Mesenchymal stem cell (in vitro differentiated cells and primary cell): ENCODE measurements around the gene PRPS2.
A peak's percentile ranks its signal among the peaks of the same experiment; 100 is the strongest.

ENCODE experiments used
- DNase-seq: peaks from one replicate; pipeline ENCODE4 v3.0.0-alpha.2; 2013
- H2AFZ ChIP-seq: one replicate; pipeline ENCODE4 v1.6.1; 2013; ENCODE audit warnings: low read depth, mild to moderate bottlenecking, control low read depth, inconsistent platforms, low read length, moderate library complexity
- H2AK5ac ChIP-seq: 2 replicates; pipeline ENCODE4 v1.6.1; 2013; ENCODE audit warnings: low read length, moderate library complexity, mild to moderate bottlenecking, inconsistent platforms; ENCODE audit not compliant: severe bottlenecking
- H2BK120ac ChIP-seq: one replicate; pipeline ENCODE4 v1.6.1; 2013; ENCODE audit warnings: low read depth, mild to moderate bottlenecking, inconsistent platforms, low read length, moderate library complexity
- H2BK12ac ChIP-seq, 2 experiments: one replicate each; pipeline ENCODE4 v1.6.1; 2013; ENCODE audit warnings: inconsistent platforms in 2 of 2, low read length in 2 of 2, mild to moderate bottlenecking in 2 of 2, moderate library complexity in 2 of 2, control low read depth in 1 of 2
- H2BK15ac ChIP-seq: one replicate; pipeline ENCODE4 v1.6.1; 2013; ENCODE audit warnings: mild to moderate bottlenecking, low read depth, inconsistent platforms; ENCODE audit not compliant: poor library complexity, severe bottlenecking
- H2BK5ac ChIP-seq: 2 replicates; pipeline ENCODE4 v1.6.1; 2013; ENCODE audit warnings: low read depth, mild to moderate bottlenecking, low read length, control low read depth, inconsistent platforms; ENCODE audit not compliant: poor library complexity, severe bottlenecking
- H3K14ac ChIP-seq, 2 experiments: one replicate each; pipeline ENCODE4 v1.6.1; 2013; ENCODE audit warnings: inconsistent platforms in 2 of 2, low read length in 2 of 2, control low read depth in 1 of 2, mild to moderate bottlenecking in 1 of 2, moderate library complexity in 1 of 2
- H3K18ac ChIP-seq, 2 experiments: one replicate each; pipeline ENCODE4 v1.6.1; 2013; ENCODE audit warnings: inconsistent platforms in 2 of 2, low read length in 2 of 2, control low read depth in 1 of 2, low read depth in 1 of 2, mild to moderate bottlenecking in 1 of 2
- H3K23ac ChIP-seq, 2 experiments: one replicate each; pipeline ENCODE4 v1.6.1; 2013; ENCODE audit warnings: inconsistent platforms in 2 of 2, low read length in 2 of 2, mild to moderate bottlenecking in 2 of 2, moderate library complexity in 2 of 2, control low read depth in 1 of 2
- H3K27ac ChIP-seq: 2 replicates; pipeline ENCODE4 v1.5.1; 2013; ENCODE audit warnings: mild to moderate bottlenecking, moderate library complexity, low read length, control low read depth, inconsistent platforms; ENCODE audit not compliant: poor library complexity, severe bottlenecking
- H3K27me3 ChIP-seq, 2 experiments: 2 replicates each; pipeline versions ENCODE4 v1.6.1 to v1.7.0; 2013; ENCODE audit warnings: low read length in 2 of 2, mild to moderate bottlenecking in 2 of 2, moderate library complexity in 2 of 2, control low read depth in 1 of 2, inconsistent platforms in 1 of 2; ENCODE audit not compliant: control insufficient read depth in 1 of 2, insufficient read depth in 1 of 2
- H3K36me3 ChIP-seq, 2 experiments: 2 replicates each; pipeline versions ENCODE4 v1.6.1 to v1.7.0; 2013; ENCODE audit warnings: low read length in 2 of 2, control low read depth in 1 of 2, inconsistent platforms in 1 of 2, low read depth in 1 of 2, mild to moderate bottlenecking in 1 of 2; ENCODE audit not compliant: insufficient read depth in 2 of 2, control insufficient read depth in 1 of 2
- H3K4ac ChIP-seq, 2 experiments: one replicate each; pipeline ENCODE4 v1.6.1; 2013; ENCODE audit warnings: inconsistent platforms in 2 of 2, low read length in 2 of 2, mild to moderate bottlenecking in 2 of 2, moderate library complexity in 2 of 2, control low read depth in 1 of 2, low read depth in 1 of 2
- H3K4me1 ChIP-seq: 2 replicates; pipeline ENCODE4 v1.6.1; 2013; ENCODE audit warnings: low read depth, low read length, control low read depth; ENCODE audit not compliant: control insufficient read depth, insufficient read depth
- H3K4me2 ChIP-seq: 2 replicates; pipeline ENCODE4 v1.6.1; 2013; ENCODE audit warnings: low read length, mild to moderate bottlenecking, inconsistent platforms; ENCODE audit not compliant: poor library complexity, severe bottlenecking
- H3K4me3 ChIP-seq, 2 experiments: 2 replicates each; pipeline versions ENCODE4 v1.5.1 to v1.7.0; 2013; ENCODE audit warnings: low read length in 2 of 2, mild to moderate bottlenecking in 2 of 2, control low read depth in 1 of 2, low read depth in 1 of 2; ENCODE audit not compliant: insufficient read depth in 1 of 2
- H3K79me1 ChIP-seq: replicated peaks from 2 replicates; pipeline ENCODE4 v1.6.1; 2013; ENCODE audit warnings: mild to moderate bottlenecking, control low read depth, low read length, inconsistent platforms; ENCODE audit not compliant: poor library complexity, severe bottlenecking
- H3K9ac ChIP-seq: 2 replicates; pipeline ENCODE4 v1.7.0; 2013; ENCODE audit warnings: mild to moderate bottlenecking, low read length, moderate library complexity
- H3K9me3 ChIP-seq: 2 replicates; pipeline ENCODE4 v1.7.0; 2013; ENCODE audit warnings: mild to moderate bottlenecking, low read length; ENCODE audit not compliant: control insufficient read depth
- H4K8ac ChIP-seq: one replicate; pipeline ENCODE4 v1.6.1; 2013; ENCODE audit warnings: inconsistent platforms, mild to moderate bottlenecking, low read length, moderate library complexity
- H4K91ac ChIP-seq: one replicate; pipeline ENCODE4 v1.6.1; 2013; ENCODE audit warnings: mild to moderate bottlenecking, low read length, inconsistent platforms
- WGBS: methylation state at CpG from one replicate; pipeline ENCODE4 v1.1.7; 2013; ENCODE audit warnings: mixed read lengths; 5-methylcytosine and 5-hydroxymethylcytosine counted together

Gene PRPS2

GRCh38 chrX:12817528-12817927 is 26.3 kb downstream of the PRPS2 start:
- Histone ChIP-seq H2AK5ac (no peak overlapping the region), H3K27ac (no peak overlapping the region), H3K36me3 (peaks cover 4 to 22% of the 10 kb centered on the region in 2 experiments), H3K9me3 (no peaks in the 10 kb centered on the region), H3K79me1 (no peaks in the 10 kb centered on the region), H3K4me3 (no peak overlapping the region), H3K23ac (no peak overlapping the region), H3K4me2 (no peak overlapping the region), H2BK15ac (no peak overlapping the region), H4K91ac (no peak overlapping the region), H3K9ac (no peak overlapping the region), H4K8ac (no peak overlapping the region), H2BK120ac (no peak overlapping the region), H2BK12ac (no peak overlapping the region), H2AFZ (no peak overlapping the region), H3K27me3 (peaks cover 0 to 4% of the 10 kb centered on the region in 2 experiments), H3K14ac (no peak overlapping the region), H3K18ac (no peak overlapping the region), H2BK5ac (no peak overlapping the region), H3K4ac (no peak overlapping the region), H3K4me1 (peaks cover 4% of the 10 kb centered on the region)
- DNase-seq, result no peak
- 100% methylated on average over 3 of the region's 5 CpGs for WGBS

GRCh38 chrX:12819222-12819621 is 28.0 kb downstream of the PRPS2 start:
- WGBS, result 97% methylated on average over 8 of the region's 9 CpGs
- Histone ChIP-seq H2BK12ac (no peak overlapping the region), H2AK5ac (no peak overlapping the region), H2BK15ac (no peak overlapping the region), H4K8ac (no peak overlapping the region), H3K14ac (peak overlapping the region in 1 of 2 experiments; percentile 20), H3K79me1 (no peaks in the 10 kb centered on the region), H3K4me1 (peaks cover 4% of the 10 kb centered on the region), H3K27ac (no peak overlapping the region), H3K36me3 (peaks cover 4 to 26% of the 10 kb centered on the region in 2 experiments), H3K27me3 (peaks cover 0 to 4% of the 10 kb centered on the region in 2 experiments), H2BK5ac (no peak overlapping the region), H3K4me2 (no peak overlapping the region), H4K91ac (no peak overlapping the region), H3K23ac (no peak overlapping the region), H2BK120ac (no peak overlapping the region), H3K18ac (no peak overlapping the region), H3K9ac (no peak overlapping the region), H3K9me3 (no peaks in the 10 kb centered on the region), H2AFZ (no peak overlapping the region), H3K4me3 (no peak overlapping the region), H3K4ac (no peak overlapping the region)
- no peak for DNase-seq

GRCh38 chrX:12820737-12821136 is 29.5 kb downstream of the PRPS2 start:
- Histone ChIP-seq H2AK5ac (no peak overlapping the region), H2AFZ (no peak overlapping the region), H3K79me1 (no peaks in the 10 kb centered on the region), H3K14ac (no peak overlapping the region), H3K9ac (no peak overlapping the region), H4K91ac (no peak overlapping the region), H3K9me3 (no peaks in the 10 kb centered on the region), H3K27ac (no peak overlapping the region), H3K23ac (no peak overlapping the region), H4K8ac (no peak overlapping the region), H3K4me3 (no peak overlapping the region), H3K18ac (no peak overlapping the region), H3K4me2 (no peak overlapping the region), H2BK15ac (no peak overlapping the region), H2BK12ac (no peak overlapping the region), H2BK120ac (no peak overlapping the region), H3K36me3 (peaks cover 4 to 34% of the 10 kb centered on the region in 2 experiments), H3K4me1 (peaks cover 6% of the 10 kb centered on the region), H3K4ac (no peak overlapping the region), H2BK5ac (no peak overlapping the region), H3K27me3 (peaks cover 0 to 5% of the 10 kb centered on the region in 2 experiments)
- no peak for DNase-seq
- WGBS, result 93% methylated on average over 5 of the region's 7 CpGs

- peak overlapping the region; percentile 69 for H2AK5ac ChIP-seq
- no peak overlapping the region for H2BK120ac ChIP-seq
- H3K27me3 ChIP-seq, result peaks cover 0 to 15% of the 10 kb centered on the region in 2 experiments
- H3K4ac ChIP-seq, result no peak overlapping the region
- over 99% methylated on average over 7 of the region's 9 CpGs for WGBS
- no peak overlapping the region for H4K8ac ChIP-seq
- H3K36me3 ChIP-seq, result peaks cover 0 to 34% of the 10 kb centered on the region in 2 experiments
- no peak overlapping the region for H2BK5ac ChIP-seq
- H3K4me2 ChIP-seq, result no peak overlapping the region
- H2BK15ac ChIP-seq, result no peak overlapping the region
- H3K9ac ChIP-seq, result no peak overlapping the region
- DNase-seq, result no peak
- no peaks in the 10 kb centered on the region for H3K9me3 ChIP-seq
- no peak overlapping the region for H3K23ac ChIP-seq
- H3K4me1 ChIP-seq, result peaks cover 6% of the 10 kb centered on the region
- H3K4me3 ChIP-seq, result no peak overlapping the region
- no peak overlapping the region for H2AFZ ChIP-seq
- no peaks in the 10 kb centered on the region for H3K79me1 ChIP-seq
- no peak overlapping the region for H3K18ac ChIP-seq
- H2BK12ac ChIP-seq, result no peak overlapping the region
- H3K27ac ChIP-seq, result peak overlapping the region; percentile 62
- H3K14ac ChIP-seq, result no peak overlapping the region
- no peak overlapping the region for H4K91ac ChIP-seq
Observed at GRCh38 chrX:12824944-12825343, 33.7 kb downstream of the PRPS2 start.
